ENCODE data around the gene KLF15.

The KLF15 gene

DNA sequence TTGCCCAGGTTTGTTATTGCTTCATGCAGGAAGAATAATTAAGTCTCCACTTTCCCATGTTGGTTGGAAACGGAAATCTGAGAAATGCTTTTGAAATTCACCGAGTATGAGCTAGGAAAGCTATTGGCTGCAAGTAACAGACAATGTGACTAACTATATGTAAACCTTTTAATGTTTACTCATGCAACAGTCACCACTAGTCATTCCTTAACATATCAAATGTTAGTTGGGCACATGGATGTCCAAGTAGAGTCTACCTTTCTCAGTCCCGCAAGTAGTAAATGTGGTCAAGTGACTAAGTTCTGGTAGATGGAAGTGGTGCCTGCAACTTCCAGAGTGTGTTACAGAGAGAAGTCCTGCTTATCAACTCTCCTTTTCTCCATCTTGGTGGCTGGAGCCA lies 52.5 kb downstream of the KLF15 start:
- DNase-seq (ENCODE audit: low spot score), result no peak

DNA sequence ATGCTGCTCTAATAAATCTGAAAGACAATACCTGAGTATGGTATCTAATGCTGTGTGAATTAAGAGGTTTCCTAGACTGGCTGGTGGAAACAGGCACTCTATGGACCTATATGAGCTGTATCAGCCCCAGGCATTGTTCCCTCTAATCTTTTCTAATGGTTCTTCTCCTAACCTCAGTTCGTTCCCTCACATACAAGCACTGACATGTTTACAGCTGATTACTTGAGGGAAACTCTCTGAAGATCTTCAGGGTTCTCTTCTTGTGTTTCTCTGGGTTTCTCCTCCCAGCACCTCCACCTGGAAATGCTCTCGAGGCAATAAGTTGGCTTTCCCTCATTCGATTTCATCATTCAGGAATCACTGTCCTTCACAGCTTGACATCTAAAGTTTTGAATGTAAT lies 52.9 kb downstream of the KLF15 start:
- no peak for DNase-seq (ENCODE audit: low spot score)

DNA sequence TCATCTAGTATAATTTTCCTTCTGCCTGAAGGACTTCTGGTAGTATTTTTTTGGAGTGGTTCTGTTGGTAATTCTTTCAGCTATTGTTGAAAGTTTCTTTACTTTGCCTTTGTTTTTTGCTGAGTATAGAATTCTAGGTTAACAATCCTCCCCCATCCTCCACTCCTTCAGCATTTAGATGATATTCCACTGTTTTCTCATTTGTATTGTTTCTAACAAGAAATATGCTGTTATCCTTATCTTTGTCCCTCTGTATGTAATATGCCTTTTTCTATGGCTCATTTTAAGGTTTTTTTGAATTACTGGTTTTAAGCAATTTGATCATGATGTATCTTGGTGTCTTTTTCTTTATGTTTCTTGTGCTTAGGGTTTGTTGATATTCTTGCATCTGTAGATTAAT lies 53.9 kb downstream of the KLF15 start:
- no peak for DNase-seq (ENCODE audit: low spot score)

DNA sequence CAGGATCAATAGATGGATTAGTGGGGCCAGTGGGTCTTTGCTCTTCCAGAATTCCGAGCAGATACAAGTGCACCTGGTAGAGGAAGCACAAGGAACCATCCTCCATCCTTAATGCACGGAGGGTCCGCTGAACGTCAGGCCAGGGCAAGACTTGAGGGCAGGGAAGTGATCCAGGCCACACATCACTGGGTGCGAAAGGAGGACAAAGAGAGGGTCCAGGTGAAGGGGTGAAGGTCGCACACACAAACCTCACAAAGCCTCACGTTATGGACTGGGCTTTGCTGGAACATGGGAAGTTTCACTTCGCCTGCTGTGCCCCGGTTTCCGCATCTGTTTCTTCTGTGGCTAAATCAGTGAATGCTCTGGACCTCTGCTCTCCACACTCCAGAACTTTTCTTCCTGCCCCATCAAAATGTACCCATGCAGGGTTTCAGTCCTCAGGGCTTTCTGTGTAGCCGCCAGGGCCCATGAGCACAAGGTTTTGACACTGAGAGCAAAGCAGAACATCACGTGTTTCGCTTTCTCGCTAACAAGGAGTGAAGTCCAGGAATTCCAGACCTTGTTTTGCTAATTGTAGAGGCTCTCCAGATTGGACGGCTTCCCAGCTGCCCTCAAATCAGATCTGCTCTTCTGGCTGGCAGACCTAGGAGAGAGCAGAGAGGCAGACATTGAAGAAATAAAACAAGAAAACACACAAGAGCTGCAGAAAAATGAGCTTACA lies 56.3 kb downstream of the KLF15 start:
- DNase-seq (ENCODE audit: low spot score), result peak; percentile 49

DNA sequence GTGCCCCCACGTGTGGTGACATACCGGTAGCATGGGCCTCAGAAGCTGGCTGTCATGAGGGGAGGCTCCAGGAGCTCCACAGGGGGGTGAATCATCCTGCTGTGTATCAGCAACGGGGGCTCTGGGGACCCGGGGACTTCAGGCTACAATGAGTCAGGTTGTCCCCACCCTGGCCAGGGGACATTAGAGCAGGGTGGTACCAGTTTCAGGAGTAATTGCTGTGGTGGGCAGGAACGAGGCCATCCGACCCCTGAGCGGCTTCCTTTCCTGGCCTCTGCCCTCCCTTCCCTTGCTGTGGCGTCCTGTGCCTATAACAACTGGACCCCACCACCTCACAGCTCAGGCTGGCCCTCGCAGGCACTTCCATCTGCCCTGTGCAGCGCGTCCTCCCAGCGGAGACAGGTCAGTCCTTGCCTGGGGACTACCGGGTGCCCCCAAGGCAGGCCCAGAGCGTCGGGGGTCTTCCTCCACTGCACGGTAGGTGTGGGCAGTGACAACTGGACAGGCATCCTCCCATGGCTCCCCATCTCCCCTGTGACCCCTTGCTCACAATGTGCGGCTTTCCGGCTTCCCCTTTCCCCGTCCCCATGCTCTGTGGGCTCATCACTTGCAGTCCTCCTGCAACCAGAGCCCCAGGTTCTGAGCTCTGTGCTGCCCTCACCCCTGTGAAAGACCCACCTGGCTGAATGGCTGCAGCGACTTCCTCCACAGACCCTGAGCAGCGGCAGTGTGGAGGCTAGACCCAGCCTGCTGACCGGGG lies 57.0 kb downstream of the KLF15 start:
- DNase-seq (ENCODE audit: low spot score), result no peak

DNA sequence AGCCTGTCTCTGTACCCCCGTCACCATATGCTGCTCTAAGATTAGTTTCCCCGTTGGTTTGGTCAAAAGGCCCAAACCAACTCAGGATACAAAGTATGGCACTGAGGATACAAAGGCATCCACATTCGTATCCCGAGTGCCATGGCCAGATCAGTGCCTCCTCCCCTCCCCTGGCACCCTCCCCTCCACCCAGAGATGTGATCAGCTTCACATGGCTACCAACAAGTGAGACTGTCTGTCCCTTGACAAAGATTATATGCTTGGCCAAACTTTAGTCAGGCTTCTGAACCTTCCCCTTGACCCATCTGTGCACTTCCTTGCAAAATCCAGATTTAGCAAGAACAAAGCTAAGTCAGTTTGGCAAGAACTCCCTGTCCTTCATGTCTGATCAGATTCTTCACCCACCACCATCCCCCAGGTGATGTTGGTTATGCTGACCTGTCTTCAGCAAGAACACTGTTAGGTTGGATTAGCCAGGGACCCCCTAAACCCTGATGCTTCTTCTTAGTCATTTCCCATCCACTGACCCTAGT lies 61.7 kb downstream of the KLF15 start:
- DNase-seq (ENCODE audit: low spot score), result no peak

DNA sequence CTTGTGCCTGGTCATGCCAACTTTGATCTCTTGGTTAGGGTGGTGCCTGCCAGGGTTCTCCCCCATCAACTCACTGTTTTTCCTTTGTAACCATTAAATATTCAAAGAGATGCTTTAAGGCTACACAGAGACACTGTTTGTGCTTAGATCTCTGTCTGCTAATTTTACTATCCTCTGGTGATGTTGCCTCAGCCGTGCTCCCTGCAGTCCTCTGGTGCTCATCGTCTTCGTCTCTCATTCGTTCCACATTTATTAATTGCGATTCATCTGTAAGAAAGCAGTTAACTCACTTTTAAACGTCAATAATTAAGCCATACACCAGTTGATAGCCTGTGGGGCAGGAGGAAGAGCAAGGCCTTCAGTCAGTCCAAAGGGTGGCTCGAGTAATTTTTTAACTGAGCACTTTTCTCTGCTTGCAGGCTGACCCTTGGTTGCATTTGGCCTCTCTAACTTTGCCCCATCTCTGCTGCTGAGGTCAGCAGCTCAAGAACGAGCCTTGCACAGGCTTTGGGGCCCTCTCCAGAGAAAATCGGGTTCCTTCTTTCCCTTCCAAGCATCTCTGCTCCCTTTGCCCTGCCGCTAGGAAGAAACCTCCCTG lies 62.9 kb downstream of the KLF15 start:
- DNase-seq (ENCODE audit: low spot score), result no peak

DNA sequence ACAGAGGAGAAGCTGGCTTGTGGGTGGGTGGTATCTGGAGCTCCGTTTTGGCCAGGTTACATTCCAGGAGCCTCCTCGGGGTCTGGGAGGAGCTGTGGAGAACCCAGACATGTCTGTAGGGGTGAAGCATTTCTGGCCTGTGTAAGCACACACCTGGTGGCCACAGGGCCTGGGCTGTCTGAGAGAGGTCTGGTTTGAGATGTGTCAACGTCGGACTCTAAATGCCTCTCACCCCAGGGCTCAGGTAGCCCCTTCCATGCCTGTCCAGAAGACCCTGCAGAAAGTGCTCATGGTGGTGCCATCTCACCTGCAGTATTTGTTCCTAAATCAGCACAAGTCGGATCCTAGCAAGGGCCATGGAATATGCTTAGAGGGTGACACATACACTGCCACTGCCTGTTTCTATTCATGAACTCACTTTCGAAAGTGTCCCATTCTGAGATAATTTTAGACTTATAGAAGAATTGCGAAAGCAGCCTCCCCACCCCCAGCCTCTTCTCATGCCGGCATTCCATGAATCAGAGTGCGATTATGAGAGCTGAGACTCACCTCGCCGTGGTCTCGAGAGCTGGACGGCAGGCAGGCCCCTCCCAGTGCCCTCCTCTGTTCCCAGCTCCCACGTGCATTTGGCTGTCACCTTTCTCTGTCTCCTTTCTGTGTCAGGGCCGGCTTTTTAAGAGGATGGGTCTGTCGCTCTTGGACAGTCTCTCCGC lies 63.7 kb downstream of the KLF15 start:
- no peak for DNase-seq (ENCODE audit: low spot score)
